Activated CD4-positive, alpha-beta T cell treated with anti-CD3 and anti-CD28 coated beads, Interleukin-10, Interleukin-2, amounts not matched to agents 100 ng/mL and 50 ng/mL, durations not matched to agents 16 hours and 8 hours (primary cell): Measurements from ENCODE around the gene EPC2.
"Not testable (repeated sequence)": the region's sequence is repeated elsewhere in the genome, so short reads cannot be mapped to it uniquely, and the experiment has no call there.

ENCODE experiments used
- DNase-seq: peaks from one replicate; pipeline ENCODE4 v3.0.0-alpha.2; 2020

The EPC2 gene

GRCh38 chr2:148678302-148679179 is 34.0 kb downstream of the EPC2 start:
- not testable (repeated sequence) for DNase-seq

- no peak for DNase-seq
These were observed 35.9 kb downstream of the EPC2 start for GRCh38 chr2:148680462-148680861.

- no peak for DNase-seq
These were observed 36.9 kb downstream of the EPC2 start for GRCh38 chr2:148681443-148681842.

GRCh38 chr2:148681862-148682261 is 37.3 kb downstream of the EPC2 start:
- DNase-seq, result not testable (repeated sequence)

GRCh38 chr2:148684507-148684906 is 40.0 kb downstream of the EPC2 start:
- DNase-seq, result no peak

- DNase-seq, result no peak
These were observed 43.0 kb downstream of the EPC2 start for GRCh38 chr2:148687543-148687942.

GRCh38 chr2:148688011-148688410 is 43.5 kb downstream of the EPC2 start:
- DNase-seq, result not testable (repeated sequence)

- no peak for DNase-seq
These were observed 52.4 kb downstream of the EPC2 start for GRCh38 chr2:148696985-148697384.

GRCh38 chr2:148699830-148700229 is 55.3 kb downstream of the EPC2 start:
- DNase-seq, result no peak

GRCh38 chr2:148701039-148701438 is 56.5 kb downstream of the EPC2 start:
- DNase-seq, result no peak

- DNase-seq, result no peak
These were observed 57.3 kb downstream of the EPC2 start for GRCh38 chr2:148701877-148702276.

GRCh38 chr2:148702475-148702874 is 57.9 kb downstream of the EPC2 start:
- DNase-seq, result peak; percentile 34

- DNase-seq, result no peak
These were observed 59.7 kb downstream of the EPC2 start for GRCh38 chr2:148704247-148704646.

GRCh38 chr2:148716378-148716920 is 71.9 kb downstream of the EPC2 start:
- DNase-seq, result no peak

GRCh38 chr2:148718039-148718438 is 73.5 kb downstream of the EPC2 start:
- no peak for DNase-seq

GRCh38 chr2:148719195-148719749 is 74.7 kb downstream of the EPC2 start:
- no peak for DNase-seq

- DNase-seq, result no peak
These were observed 75.4 kb downstream of the EPC2 start for GRCh38 chr2:148719941-148720436.

- peak; percentile 35 for DNase-seq
These were observed 76.0 kb downstream of the EPC2 start for GRCh38 chr2:148720501-148721001.

GRCh38 chr2:148721520-148721931 is 77.0 kb downstream of the EPC2 start:
- no peak for DNase-seq

- no peak for DNase-seq
These were observed 77.6 kb downstream of the EPC2 start for GRCh38 chr2:148721991-148722777.

- no peak for DNase-seq
These were observed 81.0 kb downstream of the EPC2 start for GRCh38 chr2:148725564-148725963.

- peak; percentile 21 for DNase-seq
These were observed 81.7 kb downstream of the EPC2 start for GRCh38 chr2:148726228-148726627.

GRCh38 chr2:148730085-148730484 is 85.5 kb downstream of the EPC2 start:
- DNase-seq, result no peak
